IMR-90 (cell line): ENCODE measurements around the gene CSF1. TPM values are rescaled to one million over a fixed set of nuclear protein-coding genes. Genes with fewer than 3 reads are reported as not detected.

Experiments
- ATAC-seq: fragments of 200-7000 bp; cut with Tn5 transposase; 2 replicates; pipeline ENCODE4 v1.9.1; 2020; ENCODE audit warnings: low read depth, mild to moderate bottlenecking, moderate library complexity
- BruUV-seq: library from RNA; stranded (reverse); fragments of 400-500 nt; replicated peaks from 2 replicates; lab custom pipeline; 2021; lab: Mats Ljungman, UMichigan
- CTCF ChIA-PET: fragments of 300-600 bp; formaldehyde crosslinking; extraction: SDS; loops from one replicate; lab custom pipeline; 2021; ENCODE audit warnings: antibody characterized with exemption; lab: Yijun Ruan, JAX
- POLR2A ChIA-PET: fragments of 300-600 bp; sonication (Branson Sonifier 250); formaldehyde crosslinking; loops from one replicate; lab custom pipeline; 2022; ENCODE audit warnings: antibody characterized with exemption; ENCODE audit not compliant: unreplicated experiment; lab: Charles Lee
- DNase-seq: peaks from one replicate; pipeline ENCODE4 v3.0.0; 2013
- H2AFZ ChIP-seq: replicated peaks from 2 replicates; pipeline ENCODE3; 2013; ENCODE audit warnings: low read length, mild to moderate bottlenecking; ENCODE audit not compliant: poor library complexity
- H2AK5ac ChIP-seq: 2 replicates; pipeline ENCODE4 v1.6.1; 2013; ENCODE audit warnings: low read depth, low read length, inconsistent platforms
- H2AK9ac ChIP-seq: replicated peaks from 2 replicates; pipeline ENCODE3; 2013; ENCODE audit warnings: mild to moderate bottlenecking, low read depth, low read length, moderate library complexity; ENCODE audit not compliant: poor library complexity
- H2BK120ac ChIP-seq: 2 replicates; pipeline ENCODE4 v1.6.1; 2013; ENCODE audit warnings: low read depth, low read length, inconsistent platforms
- H2BK15ac ChIP-seq: 3 replicates; pipeline ENCODE4 v1.6.1; 2013; ENCODE audit warnings: low read depth, low read length, inconsistent platforms
- H2BK20ac ChIP-seq: 2 replicates; pipeline ENCODE4 v1.6.1; 2013; ENCODE audit warnings: low read depth, mild to moderate bottlenecking, inconsistent platforms, low read length, moderate library complexity
- H2BK5ac ChIP-seq: 2 replicates; pipeline ENCODE4 v1.6.1; 2013; ENCODE audit warnings: mild to moderate bottlenecking, low read depth, low read length, inconsistent platforms; ENCODE audit not compliant: poor library complexity, severe bottlenecking
- H3K14ac ChIP-seq: replicated peaks from 2 replicates; pipeline ENCODE4 v1.6.1; 2013; ENCODE audit warnings: low read depth, low read length, inconsistent platforms
- H3K18ac ChIP-seq: 2 replicates; pipeline ENCODE4 v1.6.1; 2013; ENCODE audit warnings: low read depth, low read length, control low read depth
- H3K23ac ChIP-seq: 2 replicates; pipeline ENCODE4 v1.6.1; 2013; ENCODE audit warnings: low read depth, low read length, inconsistent platforms
- H3K27ac ChIP-seq: 2 replicates; pipeline ENCODE4 v1.5.1; 2013; ENCODE audit warnings: mild to moderate bottlenecking, control low read depth, low read length; ENCODE audit not compliant: insufficient read depth
- H3K27me3 ChIP-seq: 2 replicates; pipeline ENCODE4 v1.6.1; 2013; ENCODE audit warnings: low read length; ENCODE audit not compliant: control insufficient read depth, insufficient read depth
- H3K36me3 ChIP-seq: 2 replicates; pipeline ENCODE4 v1.6.1; 2013; ENCODE audit warnings: low read length, mixed read lengths; ENCODE audit not compliant: control insufficient read depth, insufficient read depth
- H3K4ac ChIP-seq: 2 replicates; pipeline ENCODE4 v1.6.1; 2013; ENCODE audit warnings: low read depth, low read length, inconsistent platforms
- H3K4me1 ChIP-seq: 2 replicates; pipeline ENCODE4 v1.6.1; 2013; ENCODE audit warnings: low read length, mixed read lengths; ENCODE audit not compliant: control insufficient read depth, insufficient read depth
- H3K4me2 ChIP-seq: 2 replicates; pipeline ENCODE4 v1.6.1; 2013; ENCODE audit warnings: low read depth, mild to moderate bottlenecking, control low read depth, low read length, moderate library complexity
- H3K4me3 ChIP-seq: 2 replicates; pipeline ENCODE4 v1.5.1; 2013; ENCODE audit warnings: low read depth, mild to moderate bottlenecking, control low read depth, low read length, moderate library complexity; ENCODE audit not compliant: insufficient read depth
- H3K56ac ChIP-seq: 2 replicates; pipeline ENCODE4 v1.6.1; 2013; ENCODE audit warnings: low read length, inconsistent platforms; ENCODE audit not compliant: insufficient read depth; ENCODE audit errors: extremely low read depth
- H3K79me1 ChIP-seq, 2 experiments: 2 replicates each; pipeline ENCODE4 v1.6.1; 2013; ENCODE audit warnings: low read length in 2 of 2, inconsistent platforms in 1 of 2, low read depth in 1 of 2
- H3K9ac ChIP-seq: 2 replicates; pipeline ENCODE4 v1.6.1; 2013; ENCODE audit warnings: low read depth, low read length, control low read depth
- H3K9me1 ChIP-seq: 2 replicates; pipeline ENCODE4 v1.6.1; 2013; ENCODE audit warnings: low read length, inconsistent platforms; ENCODE audit not compliant: insufficient read depth
- H3K9me3 ChIP-seq: 2 replicates; pipeline ENCODE4 v1.6.1; 2013; ENCODE audit warnings: low read length; ENCODE audit not compliant: control insufficient read depth, insufficient read depth
- H4K20me1 ChIP-seq: 2 replicates; pipeline ENCODE4 v1.6.1; 2013; ENCODE audit warnings: low read length, inconsistent platforms; ENCODE audit not compliant: insufficient read depth
- H4K5ac ChIP-seq: 2 replicates; pipeline ENCODE4 v1.6.1; 2013; ENCODE audit warnings: mild to moderate bottlenecking, low read depth, low read length, control low read depth
- H4K8ac ChIP-seq, 2 experiments: 2 replicates each; pipeline ENCODE4 v1.6.1; 2013; ENCODE audit warnings: low read depth in 2 of 2, low read length in 2 of 2, control low read depth in 1 of 2, inconsistent platforms in 1 of 2
- H4K91ac ChIP-seq: 2 replicates; pipeline ENCODE4 v1.6.1; 2013; ENCODE audit warnings: low read depth, low read length, inconsistent platforms; ENCODE audit not compliant: insufficient read depth
- BHLHE40 ChIP-seq: fragments of 150-350 bp; IDR thresholded peaks from 2 replicates; pipeline ENCODE4 v1.6.1; 2016; ENCODE audit warnings: mild to moderate bottlenecking, low read depth, low read length
- CEBPB ChIP-seq: IDR thresholded peaks from 2 replicates; pipeline ENCODE4 v1.6.1; 2012; ENCODE audit warnings: low read depth, low read length, improper control_type of control experiment
- CHD1 ChIP-seq: IDR thresholded peaks from 2 replicates; pipeline ENCODE4 v1.6.1; 2012; ENCODE audit warnings: low read depth, low read length, improper control_type of control experiment
- CTCF ChIP-seq: conservative IDR thresholded peaks from 2 replicates; pipeline ENCODE4 v1.5.1; 2012; ENCODE audit warnings: mild to moderate bottlenecking, low read depth, low read length, improper control_type of control experiment
- ELK1 ChIP-seq: fragments of 150-350 bp; IDR thresholded peaks from 2 replicates; pipeline ENCODE4 v1.6.1; 2016; ENCODE audit warnings: low read depth, mild to moderate bottlenecking, low read length, moderate library complexity, borderline replicate concordance
- FOS ChIP-seq: fragments of 150-350 bp; IDR thresholded peaks from 2 replicates; pipeline ENCODE4 v1.6.1; 2016; ENCODE audit warnings: low read depth, low read length
- MAFK ChIP-seq: IDR thresholded peaks from 2 replicates; pipeline ENCODE4 v1.6.1; 2012; ENCODE audit warnings: low read depth, low read length, improper control_type of control experiment
- MAZ ChIP-seq: IDR thresholded peaks from 2 replicates; pipeline ENCODE4 v1.6.1; 2012; ENCODE audit warnings: low read depth, mild to moderate bottlenecking, low read length, improper control_type of control experiment, moderate library complexity, borderline replicate concordance
- MXI1 ChIP-seq: IDR thresholded peaks from 2 replicates; pipeline ENCODE4 v1.6.1; 2012; ENCODE audit warnings: low read depth, mild to moderate bottlenecking, low read length, moderate library complexity, borderline replicate concordance
- NFE2L2 ChIP-seq: fragments of 150-350 bp; IDR thresholded peaks from 2 replicates; pipeline ENCODE4 v1.6.1; 2016; ENCODE audit warnings: low read depth, mild to moderate bottlenecking, low read length
- POLR2A ChIP-seq: IDR thresholded peaks from 2 replicates; pipeline ENCODE4 v1.6.1; 2012; ENCODE audit warnings: mild to moderate bottlenecking, low read depth, low read length
- RAD21 ChIP-seq: IDR thresholded peaks from 2 replicates; pipeline ENCODE4 v1.6.1; 2012; ENCODE audit warnings: low read length, improper control_type of control experiment
- RFX5 ChIP-seq: IDR thresholded peaks from 2 replicates; pipeline ENCODE4 v1.8.0; 2012; ENCODE audit warnings: low read depth, mild to moderate bottlenecking, low read length, moderate library complexity
- SMC3 ChIP-seq: fragments of 150-350 bp; IDR thresholded peaks from 2 replicates; pipeline ENCODE4 v1.6.1; 2016; ENCODE audit warnings: low read depth, mild to moderate bottlenecking, antibody characterized with exemption, low read length, moderate library complexity
- USF2 ChIP-seq: fragments of 150-350 bp; IDR thresholded peaks from 2 replicates; pipeline ENCODE4 v1.6.1; 2017; ENCODE audit warnings: mild to moderate bottlenecking, antibody characterized with exemption, low read length, low read depth
- WGBS, 2 experiments: methylation state at CpG; one replicate each; pipeline versions ENCODE4 v1.1.5 to v1.1.7; 2013; ENCODE audit warnings: missing lambda C conversion rate in 2 of 2; ENCODE audit not compliant: insufficient read length in 1 of 2; ENCODE audit errors: extremely low coverage in 2 of 2; 5-methylcytosine and 5-hydroxymethylcytosine counted together
- dilution Hi-C: fragments of 300-500 bp; cut with HindIII; formaldehyde crosslinking; loops from one replicate; pipeline ENCODE4 v1.14.3; 2018; ENCODE audit warnings: low sequenced_read_pairs; ENCODE audit not compliant: unreplicated experiment
- in situ Hi-C: fragments of 300-500 bp; cut with MboI; formaldehyde crosslinking; loops from 3 replicates; pipeline ENCODE4 v1.14.3; 2019; ENCODE audit warnings: low sequenced_read_pairs, inconsistent platforms, mixed read lengths
- intact Hi-C: fragments of 100-400 bp; cut with micrococcal nuclease; formaldehyde crosslinking; loops from 2 replicates; pipeline ENCODE4 v1.10.0; 2022
- polyA plus RNA-seq, 3 experiments: library from polyadenylated mRNA; depleted of rRNA; stranded (reverse); fragments of >200 nt; gene quantifications; 2 replicates each; pipeline ENCODE4 v1.2.3, GENCODE V29; 2012; ENCODE audit warnings: low replicate concordance in 1 of 3
- total RNA-seq: library from RNA; depleted of rRNA; stranded (reverse); fragments of >200 nt; gene quantifications from 2 replicates; pipeline ENCODE4 v1.2.3, GENCODE V29; 2012

Gene CSF1
- total and polyA plus RNA-seq, 2 of the 4 experiments (the other 2 are of a cell fraction): 14.3 to 22.0 TPM

GRCh38 chr1:109929588-109930251 lies 19.1 kb downstream of the CSF1 start:
- H3K23ac ChIP-seq: no peak overlapping the region
- no peak overlapping the region for H3K4ac ChIP-seq
- H3K27me3 ChIP-seq: no peaks in the 10 kb centered on the region
- ATAC-seq (no peak), DNase-seq (no peak)
- H3K4me1 ChIP-seq: peaks cover 23% of the 10 kb centered on the region
- no peak overlapping the region for H2AFZ ChIP-seq
- H2AK5ac ChIP-seq: peak overlapping the region; percentile 44; the same call in 1 of the 2 replicates
- H3K14ac ChIP-seq: no peak overlapping the region
- no peak overlapping the region for H2BK20ac ChIP-seq
- peaks cover 7% of the 10 kb centered on the region; the same call in 1 of the 2 replicates for H4K20me1 ChIP-seq
- H2AK9ac ChIP-seq: no peak overlapping the region
- intact Hi-C loops: loop anchor here (5.0 kb wide), 1 partner anchor 53 kb away; the partner anchor contains the start of gene AHCYL1
- H3K9ac ChIP-seq: no peak overlapping the region
- H3K36me3 ChIP-seq: peaks cover 50% of the 10 kb centered on the region
- H3K79me1 ChIP-seq: peaks cover 4 to 36% of the 10 kb centered on the region in 2 experiments; a peak in 3 of 4 replicates
- H2BK120ac ChIP-seq: no peak overlapping the region
- no CpG with 5 or more reads among the region's 11 CpGs for WGBS, 2 experiments
- dilution Hi-C loops: no loop called here
- no TSS peak for BruUV-seq
- no peak overlapping the region for H3K56ac ChIP-seq
- peaks cover 17% of the 10 kb centered on the region for H3K9me1 ChIP-seq
- no peak overlapping the region for H3K18ac ChIP-seq
- no peak overlapping the region for H4K5ac ChIP-seq
- H2BK15ac ChIP-seq: no peak overlapping the region
- POLR2A ChIA-PET: no interaction called here
- no peak overlapping the region for H3K4me2 ChIP-seq
- in situ Hi-C loops: no loop called here
- H2BK5ac ChIP-seq: no peak overlapping the region
- H4K8ac ChIP-seq: no peak overlapping the region; a peak in 1 of 4 replicates
- H3K9me3 ChIP-seq: no peaks in the 10 kb centered on the region
- H4K91ac ChIP-seq: no peak overlapping the region
- CTCF ChIA-PET: interaction anchor here (0.6 to 1.8 kb wide), 3 partner anchors 20 to 54 kb away, joined by 3 to 4 read pairs (median 3); no protein-coding TSS in a partner anchor
- H3K4me3 ChIP-seq: no peak overlapping the region
- 0 out of 2 replicates have a peak overlapping the region, but pooled peaks have one; percentile 4 for H3K27ac ChIP-seq
- TF ChIP-seq NFE2L2 (no peak), USF2 (no peak), CTCF (no peak), CHD1 (no peak), SMC3 (no peak), MAFK (no peak), CEBPB (no peak), POLR2A (no peak), FOS (no peak), RAD21 (no peak), BHLHE40 (no peak), ELK1 (no peak), MAZ (no peak), RFX5 (no peak), MXI1 (no peak)
